GM10248 (cell line): ENCODE data around the gene NRXN2.

Source experiments
- CTCF ChIA-PET: fragments of 300-600 bp; sonication (Branson Sonifier 250); formaldehyde crosslinking; extraction: SDS; loops from one replicate; lab custom pipeline; 2021; ENCODE audit warnings: antibody characterized with exemption; lab: Yijun Ruan, JAX
- POLR2A ChIA-PET: fragments of 350-650 bp; sonication (Branson Sonifier 250); formaldehyde crosslinking; extraction: SDS; loops from one replicate; lab custom pipeline; 2020; ENCODE audit warnings: antibody characterized with exemption; lab: Yijun Ruan, JAX
- DNase-seq: peaks from one replicate; pipeline ENCODE4 v3.0.0; 2012; ENCODE audit errors: extremely low spot score
- TF ChIP-seq, protein P1 (sequence below): IDR thresholded peaks from 2 replicates; pipeline ENCODE4 v1.5.1; 2012; ENCODE audit warnings: mild to moderate bottlenecking, low read depth; ENCODE audit errors: extremely low read depth, missing control alignments, control extremely low read depth

NRXN2 gene

DNA sequence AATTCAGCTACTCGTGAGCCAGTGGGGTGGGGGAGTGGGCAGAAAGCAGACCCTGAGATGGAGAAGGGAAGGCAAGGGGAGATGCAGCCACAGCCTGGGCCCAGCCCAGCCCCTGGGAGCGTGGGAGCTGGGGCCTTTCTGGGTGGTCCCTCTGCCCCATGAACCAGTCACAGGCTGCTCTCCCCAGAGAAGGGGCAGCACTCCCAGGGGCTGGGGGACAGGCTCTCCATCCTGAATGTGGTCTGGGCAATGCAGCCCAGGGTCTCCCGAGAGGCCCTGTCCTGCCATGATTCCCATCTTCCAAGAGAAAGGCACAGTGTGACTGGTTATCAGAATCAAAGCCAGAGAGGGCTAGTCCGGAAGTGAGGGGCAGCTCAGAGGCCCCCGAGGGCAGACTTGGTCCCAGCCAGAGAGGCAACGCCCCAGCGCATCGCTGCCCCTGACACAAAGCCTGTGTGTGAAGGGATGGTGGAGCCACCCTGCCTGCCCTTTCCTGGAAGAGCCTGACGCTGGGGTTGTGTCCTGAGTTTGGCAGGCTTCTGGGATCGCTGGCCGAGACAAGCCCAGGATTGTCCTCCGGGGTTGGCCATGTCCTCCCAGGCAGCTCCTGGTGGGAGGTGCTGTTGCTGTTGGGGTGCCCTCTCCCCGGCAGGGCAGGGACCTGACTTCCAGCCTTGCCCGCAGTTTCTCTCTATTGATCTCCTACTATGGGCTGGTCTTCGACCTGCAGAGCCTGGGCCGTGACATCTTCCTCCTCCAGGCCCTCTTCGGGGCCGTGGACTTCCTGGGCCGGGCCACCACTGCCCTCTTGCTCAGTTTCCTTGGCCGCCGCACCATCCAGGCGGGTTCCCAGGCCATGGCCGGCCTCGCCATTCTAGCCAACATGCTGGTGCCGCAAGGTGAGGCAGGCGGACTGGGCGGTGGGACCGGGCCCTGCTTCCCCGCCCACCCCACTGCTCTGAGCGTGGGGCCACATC is 155.8 kb downstream of the NRXN2 start:
- POLR2A ChIA-PET, result no interaction called here
- no peak for DNase-seq
- CTCF ChIA-PET, result interaction anchor here (1.9 kb wide), 1 partner anchor 85 kb away, joined by 6 read pairs; no protein-coding TSS in a partner anchor
- TF ChIP-seq, protein P1, sequence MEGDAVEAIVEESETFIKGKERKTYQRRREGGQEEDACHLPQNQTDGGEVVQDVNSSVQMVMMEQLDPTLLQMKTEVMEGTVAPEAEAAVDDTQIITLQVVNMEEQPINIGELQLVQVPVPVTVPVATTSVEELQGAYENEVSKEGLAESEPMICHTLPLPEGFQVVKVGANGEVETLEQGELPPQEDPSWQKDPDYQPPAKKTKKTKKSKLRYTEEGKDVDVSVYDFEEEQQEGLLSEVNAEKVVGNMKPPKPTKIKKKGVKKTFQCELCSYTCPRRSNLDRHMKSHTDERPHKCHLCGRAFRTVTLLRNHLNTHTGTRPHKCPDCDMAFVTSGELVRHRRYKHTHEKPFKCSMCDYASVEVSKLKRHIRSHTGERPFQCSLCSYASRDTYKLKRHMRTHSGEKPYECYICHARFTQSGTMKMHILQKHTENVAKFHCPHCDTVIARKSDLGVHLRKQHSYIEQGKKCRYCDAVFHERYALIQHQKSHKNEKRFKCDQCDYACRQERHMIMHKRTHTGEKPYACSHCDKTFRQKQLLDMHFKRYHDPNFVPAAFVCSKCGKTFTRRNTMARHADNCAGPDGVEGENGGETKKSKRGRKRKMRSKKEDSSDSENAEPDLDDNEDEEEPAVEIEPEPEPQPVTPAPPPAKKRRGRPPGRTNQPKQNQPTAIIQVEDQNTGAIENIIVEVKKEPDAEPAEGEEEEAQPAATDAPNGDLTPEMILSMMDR, result no peak

DNA sequence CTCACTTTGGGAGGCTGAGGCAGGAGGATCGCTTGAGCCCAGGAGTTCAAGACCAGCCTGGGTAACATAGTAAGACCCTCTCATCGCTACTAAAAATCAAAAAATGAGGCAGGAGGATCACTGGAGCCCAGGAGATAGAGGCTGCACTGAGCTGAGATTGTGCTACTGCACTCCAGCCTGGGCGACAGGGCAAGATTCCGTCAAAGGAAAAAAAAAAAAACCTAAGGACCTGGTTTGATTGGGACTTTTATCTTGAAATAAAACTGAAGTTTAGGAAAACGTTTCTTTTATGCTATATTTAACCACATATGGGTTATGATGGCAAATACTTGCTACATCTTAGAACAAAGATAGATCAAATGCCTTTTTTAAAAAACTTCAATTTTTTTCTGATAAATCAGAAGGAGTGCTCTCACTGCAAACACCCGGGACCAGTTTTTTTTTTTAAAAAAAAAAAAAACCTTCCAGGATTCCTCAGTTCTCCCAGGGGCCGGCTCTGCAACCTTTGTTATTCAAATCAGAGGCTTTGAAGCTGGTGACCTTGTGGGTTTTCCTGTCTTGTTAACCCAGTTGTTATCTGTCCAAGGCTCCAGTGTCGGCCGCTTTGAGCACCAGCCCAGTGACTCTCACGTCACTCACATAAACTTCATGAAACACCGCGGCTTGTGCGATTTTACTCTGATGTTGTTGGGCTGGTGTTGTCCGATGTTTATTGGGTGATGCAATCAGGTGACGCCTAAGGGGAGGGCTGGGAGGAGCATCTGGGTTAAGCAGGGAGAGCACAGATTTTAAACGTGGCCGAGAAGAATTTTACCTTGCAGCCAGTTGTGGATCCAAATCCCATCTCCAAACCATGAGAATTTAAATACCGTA is 156.7 kb downstream of the NRXN2 start:
- TF ChIP-seq, protein P1, result no peak
- ChIA-PET POLR2A (no interaction called here), CTCF (interaction anchor here (1.9 kb wide), 1 partner anchor 86 kb away, joined by 6 read pairs; no protein-coding TSS in a partner anchor)
- no peak for DNase-seq

DNA sequence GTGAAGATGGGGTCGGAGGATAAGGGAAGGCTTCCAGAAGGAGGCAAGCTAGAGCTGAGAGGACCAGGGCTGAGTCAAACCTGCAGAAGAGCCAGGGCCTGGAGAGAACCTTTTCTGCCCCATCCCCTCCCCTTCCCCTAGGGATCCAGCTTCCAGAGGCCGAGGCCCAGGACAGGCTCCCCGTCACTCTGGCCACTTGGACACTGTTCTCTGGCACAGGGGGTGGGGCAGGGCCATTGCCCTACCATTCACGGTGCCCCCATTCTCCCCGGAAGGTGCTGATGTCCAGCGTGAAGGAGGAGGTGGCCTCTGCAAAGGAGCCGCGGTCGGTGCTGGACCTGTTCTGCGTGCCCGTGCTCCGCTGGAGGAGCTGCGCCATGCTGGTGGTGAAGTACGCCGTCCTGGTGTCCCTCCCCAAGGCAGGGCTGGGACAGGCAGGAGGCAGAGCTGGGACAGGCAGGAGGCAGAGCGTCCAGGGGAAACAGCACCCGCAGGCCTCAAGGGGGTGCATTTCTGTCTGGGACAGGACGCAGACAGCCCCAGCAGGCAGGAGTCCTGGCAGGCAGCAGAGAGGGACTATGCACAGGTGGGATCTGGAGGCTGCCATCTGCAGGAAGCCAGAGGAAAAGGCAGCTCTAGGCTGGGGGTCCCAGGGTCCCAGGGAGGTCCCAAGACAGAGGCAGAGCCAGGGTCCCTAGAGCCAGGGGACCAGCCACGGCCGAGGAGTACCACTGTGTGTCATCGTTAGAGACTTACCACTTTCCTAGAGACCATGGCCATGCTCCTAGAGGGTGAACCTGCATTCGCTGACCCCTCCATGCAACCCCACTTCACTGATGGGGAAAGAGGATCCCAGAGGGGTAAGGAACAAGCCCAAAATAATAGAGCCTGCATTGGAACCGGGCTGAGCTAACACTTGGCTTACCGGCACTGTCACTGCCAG is 157.8 kb downstream of the NRXN2 start:
- ChIA-PET POLR2A (no interaction called here), CTCF (interaction anchor here (1.1 to 1.3 kb wide), 2 partner anchors 11 to 85 kb away, joined by 3 read pairs; no protein-coding TSS in a partner anchor)
- DNase-seq, result no peak
- TF ChIP-seq, protein P1, result no peak

DNA sequence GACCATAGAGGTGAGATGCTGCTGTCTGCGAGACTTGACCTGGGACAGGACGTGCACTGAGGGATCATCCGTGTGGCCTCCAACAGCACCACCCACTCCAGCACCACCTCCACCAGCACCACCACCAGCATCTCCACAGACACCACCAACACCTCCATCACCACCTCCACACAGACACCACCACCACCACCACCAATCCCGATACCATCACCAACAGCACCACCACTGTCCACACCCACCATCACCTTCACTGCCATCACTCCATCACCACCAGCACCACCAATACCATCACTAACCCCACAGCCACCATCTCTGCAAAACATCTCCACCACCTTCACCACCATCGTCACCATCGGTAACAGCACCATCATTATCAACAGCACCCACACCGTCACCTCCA is 158.6 kb downstream of the NRXN2 start:
- DNase-seq, result no peak
- ChIA-PET CTCF (interaction anchor here (1.1 to 1.3 kb wide), 2 partner anchors 11 to 86 kb away, joined by 3 read pairs; no protein-coding TSS in a partner anchor), POLR2A (no interaction called here)
- TF ChIP-seq, protein P1, result no peak

DNA sequence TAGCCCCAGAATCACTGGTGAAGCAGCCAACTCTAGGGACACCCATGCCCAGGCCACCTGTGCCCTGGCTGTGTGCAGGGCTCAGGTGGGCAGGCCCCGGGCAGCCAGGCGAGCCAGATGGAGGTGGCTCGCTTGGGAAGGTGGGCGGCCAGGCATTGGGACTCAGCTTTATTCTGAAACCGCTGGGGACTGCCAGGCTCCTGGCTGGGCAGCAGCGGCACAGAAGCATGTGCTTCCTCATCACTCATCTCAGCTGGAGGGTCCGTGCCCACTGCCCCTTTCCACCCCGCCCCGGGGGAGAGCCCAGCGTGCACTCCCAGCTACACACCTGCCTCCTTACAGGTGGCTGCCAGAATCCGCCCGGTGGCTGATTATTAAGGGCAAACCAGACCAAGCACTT is 159.0 kb downstream of the NRXN2 start:
- POLR2A ChIA-PET, result no interaction called here
- CTCF ChIA-PET, result interaction anchor here (1.1 kb wide), 1 partner anchor 10 kb away, joined by 3 read pairs; no protein-coding TSS in a partner anchor
- DNase-seq, result no peak
- TF ChIP-seq, protein P1, result no peak
